HFFc6 (cell line): ENCODE measurements around the gene APBB2. TPM values are rescaled to one million over a fixed set of nuclear protein-coding genes. Genes with fewer than 3 reads are reported as not detected.

ENCODE experiments used
- DNase-seq: peaks from one replicate; pipeline ENCODE4 v3.0.0-alpha.2; 2018
- H3K27ac Mint-ChIP-seq: 2 replicates; pipeline ENCODE4 v1.8.0; 2020; ENCODE audit warnings: mild to moderate bottlenecking, mixed read lengths
- H3K27me3 Mint-ChIP-seq: 2 replicates; pipeline ENCODE4 v1.8.0; 2021; ENCODE audit warnings: mild to moderate bottlenecking, moderate library complexity, mixed read lengths; ENCODE audit not compliant: insufficient read depth
- H3K36me3 Mint-ChIP-seq: 2 replicates; pipeline ENCODE4 v1.8.0; 2021; ENCODE audit warnings: low read depth, mixed read lengths
- H3K4me1 Mint-ChIP-seq: 2 replicates; pipeline ENCODE4 v1.8.0; 2020; ENCODE audit warnings: low read depth, mixed read lengths
- H3K4me3 Mint-ChIP-seq: 2 replicates; pipeline ENCODE4 v1.8.0; 2020; ENCODE audit warnings: mild to moderate bottlenecking, moderate library complexity, mixed read lengths
- H3K9me3 Mint-ChIP-seq: 2 replicates; pipeline ENCODE4 v1.8.0; 2020; ENCODE audit warnings: mild to moderate bottlenecking, mixed read lengths
- total RNA-seq, 6 experiments: library from RNA; stranded (reverse); fragmentation: NEBNext Ultra II Directional; extraction: Animal tissue kit (Norgen Biotek cat#: 25700); gene quantifications; 2 replicates in 1 of 6; 3 replicates in 5 of 6; pipeline ENCODE4 v1.2.3, GENCODE V29; 2021
- TF ChIP-seq, protein P1 (sequence below): fragments of 200-600 bp; sonication (generic); IDR thresholded peaks from 2 replicates; pipeline ENCODE4 v1.5.0; 2021; ENCODE audit warnings: antibody characterized with exemption, mild to moderate bottlenecking

APBB2 gene
- total RNA-seq, 6 experiments from 2014 or later, result 32.4 to 45.5 (median 35.8) TPM

DNA sequence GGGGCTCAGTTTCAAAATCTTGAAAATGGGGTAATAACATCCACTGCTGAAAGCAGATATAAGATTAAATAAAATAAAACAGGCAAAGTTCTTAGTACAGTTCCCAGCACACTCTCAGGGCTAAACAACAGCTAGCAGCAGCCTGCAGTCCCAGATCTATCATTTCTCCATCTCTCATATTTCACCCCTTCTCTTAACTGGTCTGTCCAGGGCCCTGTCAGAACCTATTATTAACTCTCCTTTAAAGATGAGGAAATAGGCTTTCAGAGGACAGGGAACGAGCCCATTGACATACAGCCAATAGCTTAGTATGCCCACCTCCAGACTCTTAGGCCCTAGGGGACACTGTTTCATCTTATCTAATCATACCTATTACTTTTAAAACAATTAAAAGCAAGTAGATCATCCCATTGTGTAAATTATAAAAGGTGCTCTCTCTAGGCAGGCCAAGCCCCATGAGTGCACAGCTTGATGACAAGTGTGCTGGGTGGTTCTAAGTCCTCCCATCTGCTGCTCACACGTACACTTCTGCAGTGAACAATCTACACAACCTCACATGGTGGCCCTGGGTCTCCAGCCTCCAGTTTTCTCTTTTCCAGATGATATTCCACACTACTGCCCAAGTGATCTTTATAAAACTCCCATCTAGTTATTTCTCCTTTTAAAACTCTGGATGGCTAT, 119.0 kb downstream of the APBB2 start:
- H3K27me3 Mint-ChIP-seq, result no peaks in the 10 kb centered on the region
- peak overlapping the region; percentile 80 for H3K27ac Mint-ChIP-seq
- H3K9me3 Mint-ChIP-seq, result no peaks in the 10 kb centered on the region
- H3K4me1 Mint-ChIP-seq, result peaks cover 27% of the 10 kb centered on the region
- TF ChIP-seq, protein P1, sequence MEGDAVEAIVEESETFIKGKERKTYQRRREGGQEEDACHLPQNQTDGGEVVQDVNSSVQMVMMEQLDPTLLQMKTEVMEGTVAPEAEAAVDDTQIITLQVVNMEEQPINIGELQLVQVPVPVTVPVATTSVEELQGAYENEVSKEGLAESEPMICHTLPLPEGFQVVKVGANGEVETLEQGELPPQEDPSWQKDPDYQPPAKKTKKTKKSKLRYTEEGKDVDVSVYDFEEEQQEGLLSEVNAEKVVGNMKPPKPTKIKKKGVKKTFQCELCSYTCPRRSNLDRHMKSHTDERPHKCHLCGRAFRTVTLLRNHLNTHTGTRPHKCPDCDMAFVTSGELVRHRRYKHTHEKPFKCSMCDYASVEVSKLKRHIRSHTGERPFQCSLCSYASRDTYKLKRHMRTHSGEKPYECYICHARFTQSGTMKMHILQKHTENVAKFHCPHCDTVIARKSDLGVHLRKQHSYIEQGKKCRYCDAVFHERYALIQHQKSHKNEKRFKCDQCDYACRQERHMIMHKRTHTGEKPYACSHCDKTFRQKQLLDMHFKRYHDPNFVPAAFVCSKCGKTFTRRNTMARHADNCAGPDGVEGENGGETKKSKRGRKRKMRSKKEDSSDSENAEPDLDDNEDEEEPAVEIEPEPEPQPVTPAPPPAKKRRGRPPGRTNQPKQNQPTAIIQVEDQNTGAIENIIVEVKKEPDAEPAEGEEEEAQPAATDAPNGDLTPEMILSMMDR, result no peak
- H3K4me3 Mint-ChIP-seq, result no peak overlapping the region
- H3K36me3 Mint-ChIP-seq, result no peaks in the 10 kb centered on the region
- no peak for DNase-seq

DNA sequence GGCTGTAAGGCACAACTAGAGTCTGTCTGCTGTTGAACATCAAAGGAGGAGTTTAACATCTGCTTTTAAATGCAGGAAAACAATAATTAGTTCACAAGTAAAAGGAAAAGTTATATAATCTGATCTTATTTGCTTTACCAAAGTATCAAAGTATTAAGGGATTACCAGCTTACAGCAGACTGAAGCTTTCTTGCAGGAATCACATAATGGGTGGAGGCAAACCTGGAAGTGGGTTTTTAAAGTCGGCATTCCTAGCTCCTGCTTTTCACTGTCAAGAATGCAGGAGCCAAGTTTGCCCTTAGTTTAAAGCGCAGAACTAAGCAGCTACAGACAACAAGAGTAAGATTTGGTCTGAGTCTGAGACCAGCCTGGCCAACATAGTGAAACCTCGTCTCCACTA, 122.2 kb downstream of the APBB2 start:
- Mint-ChIP-seq H3K36me3 (peaks cover 12% of the 10 kb centered on the region; the same call in 1 of the 2 replicates), H3K9me3 (no peaks in the 10 kb centered on the region), H3K4me3 (no peak overlapping the region), H3K27me3 (no peaks in the 10 kb centered on the region), H3K4me1 (peaks cover 14% of the 10 kb centered on the region), H3K27ac (no peak overlapping the region)
- TF ChIP-seq, protein P1, result no peak
- no peak for DNase-seq

DNA sequence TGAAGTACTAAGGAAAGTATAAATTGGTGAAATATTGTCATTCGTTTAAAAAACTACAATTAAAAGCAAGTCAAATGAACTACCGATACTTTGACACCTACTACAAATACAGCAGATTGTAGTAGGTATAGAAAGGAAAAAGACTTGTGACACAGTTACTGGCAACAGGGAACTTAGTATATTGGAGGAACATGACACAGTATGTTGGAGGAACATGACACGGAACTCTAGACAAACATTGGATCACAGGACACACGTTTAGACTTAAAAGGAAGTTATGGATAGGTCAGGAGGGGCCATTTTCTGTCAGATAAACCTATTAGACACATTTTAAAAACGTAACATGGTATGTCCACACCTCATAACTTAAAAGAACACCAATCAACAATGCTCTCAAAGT, 132.5 kb downstream of the APBB2 start:
- no peaks in the 10 kb centered on the region for H3K4me1 Mint-ChIP-seq
- DNase-seq, result no peak
- H3K27ac Mint-ChIP-seq, result no peak overlapping the region
- TF ChIP-seq, protein P1, result no peak
- H3K4me3 Mint-ChIP-seq, result no peak overlapping the region
- H3K36me3 Mint-ChIP-seq, result peaks cover 22% of the 10 kb centered on the region
- H3K9me3 Mint-ChIP-seq, result peaks cover 12% of the 10 kb centered on the region
- H3K27me3 Mint-ChIP-seq, result no peaks in the 10 kb centered on the region; the same call in 1 of the 2 replicates

DNA sequence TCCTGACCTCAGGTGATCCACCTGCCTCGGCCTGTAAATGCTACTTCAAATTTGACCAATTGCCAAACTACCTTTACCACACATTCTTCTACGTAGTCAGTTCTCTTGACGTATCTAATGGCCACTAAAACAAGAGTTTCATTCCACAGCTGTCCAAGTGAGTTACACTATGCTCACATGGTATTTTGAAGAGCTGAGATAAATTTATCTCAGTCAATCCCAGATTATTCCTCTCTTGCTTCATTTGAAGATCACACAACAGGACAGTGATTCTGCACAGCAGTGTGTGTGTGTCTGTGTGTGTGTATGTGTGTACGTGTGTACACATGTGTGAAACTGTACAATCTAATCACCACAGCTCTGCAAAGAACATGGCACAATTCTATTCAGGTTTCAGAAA, 133.4 kb downstream of the APBB2 start:
- TF ChIP-seq, protein P1, result no peak
- H3K27me3 Mint-ChIP-seq, result no peaks in the 10 kb centered on the region; the same call in 1 of the 2 replicates
- peaks cover 13% of the 10 kb centered on the region for H3K36me3 Mint-ChIP-seq
- H3K27ac Mint-ChIP-seq, result no peak overlapping the region
- DNase-seq, result no peak
- H3K9me3 Mint-ChIP-seq, result peaks cover 3% of the 10 kb centered on the region
- peaks cover 6% of the 10 kb centered on the region for H3K4me1 Mint-ChIP-seq
- H3K4me3 Mint-ChIP-seq, result no peak overlapping the region

DNA sequence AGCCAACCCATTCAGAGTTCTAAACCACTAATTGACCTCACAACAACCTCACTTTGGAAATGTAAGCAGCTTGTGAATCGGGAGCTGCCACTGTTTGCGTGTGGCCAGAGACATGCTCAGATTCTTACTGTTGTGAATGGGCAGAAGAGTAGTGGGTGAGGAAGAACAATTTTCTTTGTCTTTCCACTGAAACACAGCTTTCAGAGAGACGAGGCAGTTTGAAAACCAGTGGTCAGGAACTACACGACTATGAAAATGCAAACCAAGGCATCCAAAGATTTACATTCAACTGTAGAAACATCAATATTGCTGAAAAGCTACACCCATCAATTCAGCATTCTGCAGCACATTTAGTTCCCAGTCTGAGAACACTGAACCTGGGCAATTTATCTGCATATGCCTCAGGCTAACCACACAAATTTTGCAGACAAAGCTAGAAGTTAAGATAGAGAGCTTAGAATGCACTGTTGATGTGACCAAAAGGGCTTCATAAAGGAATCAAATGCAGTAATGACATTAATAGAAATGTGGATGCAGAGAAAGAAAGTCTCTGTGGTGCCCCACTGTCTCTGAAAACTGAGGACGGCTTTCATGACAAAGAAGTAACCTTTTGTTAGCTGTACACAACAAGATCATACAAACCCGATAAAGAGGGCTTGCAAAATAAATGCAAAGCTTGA, 134.3 kb downstream of the APBB2 start:
- H3K4me1 Mint-ChIP-seq, result peaks cover 15% of the 10 kb centered on the region
- peaks cover 4% of the 10 kb centered on the region; the same call in 1 of the 2 replicates for H3K36me3 Mint-ChIP-seq

More for the DNA sequence above, 134.3 kb downstream of the APBB2 start:
- H3K4me3 Mint-ChIP-seq, result no peak overlapping the region
- H3K27me3 Mint-ChIP-seq, result no peaks in the 10 kb centered on the region; the same call in 1 of the 2 replicates
- H3K9me3 Mint-ChIP-seq, result no peaks in the 10 kb centered on the region
- DNase-seq, result no peak
- no peak overlapping the region for H3K27ac Mint-ChIP-seq
- TF ChIP-seq, protein P1, result no peak
